ENCODE measurements around the gene PABPC4L. TPM values are rescaled to one million over a fixed set of nuclear protein-coding genes. Genes with fewer than 3 reads are reported as not detected.
"Not testable (repeated sequence)": the region's sequence is repeated elsewhere in the genome, so short reads cannot be mapped to it uniquely, and the experiment has no call there.

The PABPC4L gene
- total RNA-seq, 4 donors from 2014 or later: 0.26 to 54.0 (median 1.9) TPM

- no peak for TF ChIP-seq POLR2A (IDR thresholded peaks at IDR 0.05)
- TF ChIP-seq, protein P1, sequence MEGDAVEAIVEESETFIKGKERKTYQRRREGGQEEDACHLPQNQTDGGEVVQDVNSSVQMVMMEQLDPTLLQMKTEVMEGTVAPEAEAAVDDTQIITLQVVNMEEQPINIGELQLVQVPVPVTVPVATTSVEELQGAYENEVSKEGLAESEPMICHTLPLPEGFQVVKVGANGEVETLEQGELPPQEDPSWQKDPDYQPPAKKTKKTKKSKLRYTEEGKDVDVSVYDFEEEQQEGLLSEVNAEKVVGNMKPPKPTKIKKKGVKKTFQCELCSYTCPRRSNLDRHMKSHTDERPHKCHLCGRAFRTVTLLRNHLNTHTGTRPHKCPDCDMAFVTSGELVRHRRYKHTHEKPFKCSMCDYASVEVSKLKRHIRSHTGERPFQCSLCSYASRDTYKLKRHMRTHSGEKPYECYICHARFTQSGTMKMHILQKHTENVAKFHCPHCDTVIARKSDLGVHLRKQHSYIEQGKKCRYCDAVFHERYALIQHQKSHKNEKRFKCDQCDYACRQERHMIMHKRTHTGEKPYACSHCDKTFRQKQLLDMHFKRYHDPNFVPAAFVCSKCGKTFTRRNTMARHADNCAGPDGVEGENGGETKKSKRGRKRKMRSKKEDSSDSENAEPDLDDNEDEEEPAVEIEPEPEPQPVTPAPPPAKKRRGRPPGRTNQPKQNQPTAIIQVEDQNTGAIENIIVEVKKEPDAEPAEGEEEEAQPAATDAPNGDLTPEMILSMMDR (IDR thresholded peaks at IDR 0.05): no peak
- Histone ChIP-seq H3K9me3 (no peaks in the 10 kb centered on the region), H3K4me3 (no peak overlapping the region), H3K27me3 (no peaks in the 10 kb centered on the region), H3K4me1 (no peaks in the 10 kb centered on the region), H3K27ac (no peak overlapping the region), H3K36me3 (no peaks in the 10 kb centered on the region)
- intact Hi-C loops (cut with DNase I; ENCODE audit: low total_unique reads): no loop called here
- no peak for DNase-seq
Observed at GRCh38 chr4:134216411-134216810, 14.8 kb upstream of the PABPC4L start.

DNA sequence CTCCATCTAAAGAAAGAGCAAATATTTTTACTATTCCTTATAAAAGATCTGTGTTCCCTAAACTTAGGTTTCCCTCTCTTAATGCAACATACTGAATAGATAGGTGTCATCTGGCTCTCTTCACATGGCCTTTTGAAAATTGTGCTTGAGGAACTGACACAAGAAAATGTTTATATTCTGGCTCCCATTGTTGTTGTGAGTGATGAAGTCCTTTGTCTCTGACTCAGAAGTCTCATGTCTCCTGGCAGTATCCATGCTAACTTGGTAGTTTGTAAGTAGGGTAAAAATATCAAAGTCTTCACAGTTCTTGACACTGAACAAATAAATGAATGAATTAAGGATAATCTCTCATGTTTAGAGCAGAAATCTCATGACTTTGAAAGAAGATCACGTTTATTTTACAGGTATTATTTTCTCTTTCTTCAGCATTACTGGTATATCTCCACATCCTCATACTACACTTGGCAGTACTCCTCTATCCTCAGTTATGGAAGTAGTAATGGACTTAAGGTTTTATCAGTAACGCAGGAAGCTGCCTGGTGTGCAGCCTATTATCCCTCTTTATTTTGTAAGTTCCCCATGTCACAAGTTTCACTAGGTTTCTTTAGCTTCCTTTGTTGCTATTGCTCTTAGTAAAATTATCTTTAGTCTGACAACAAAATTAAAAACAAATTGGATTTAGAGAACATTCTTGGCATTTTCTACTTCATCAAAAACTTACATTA is 14.2 kb upstream of the PABPC4L start:
- no peak for TF ChIP-seq POLR2A (IDR thresholded peaks at IDR 0.05)
- TF ChIP-seq, protein P1 (IDR thresholded peaks at IDR 0.05): no peak
- intact Hi-C loops (cut with DNase I; ENCODE audit: low total_unique reads): no loop called here

DNA sequence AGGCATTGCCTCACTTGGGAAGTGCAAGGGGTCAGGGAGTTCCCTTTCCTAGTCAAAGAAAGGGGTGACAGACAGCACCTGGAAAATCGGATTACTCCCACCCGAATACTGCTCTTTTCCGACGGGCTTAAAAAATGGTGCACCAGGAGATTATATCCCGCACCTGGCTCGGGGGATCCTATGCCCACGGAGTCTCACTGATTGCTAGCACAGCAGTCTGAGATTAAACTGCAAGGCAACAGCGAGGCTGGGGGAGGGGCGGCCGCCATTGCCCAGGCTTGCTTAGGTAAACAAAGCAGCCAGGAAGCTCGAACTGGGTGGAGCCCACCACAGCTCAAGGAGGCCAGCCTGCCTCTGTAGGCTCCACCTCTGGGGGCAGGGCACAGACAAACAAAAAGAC is 6.4 kb upstream of the PABPC4L start:
- DNase-seq; intact Hi-C loops (cut with DNase I; ENCODE audit: low total_unique reads); H3K4me1 ChIP-seq; H3K4me3 ChIP-seq; H3K9me3 ChIP-seq; H3K36me3 ChIP-seq; H3K27ac ChIP-seq; H3K27me3 ChIP-seq: not testable (repeated sequence)

More for the DNA sequence above, 14.2 kb upstream of the PABPC4L start:
- no peaks in the 10 kb centered on the region for H3K4me1 ChIP-seq
- H3K27me3 ChIP-seq: no peaks in the 10 kb centered on the region
- no peaks in the 10 kb centered on the region for H3K36me3 ChIP-seq
- H3K9me3 ChIP-seq: no peaks in the 10 kb centered on the region
- no peak overlapping the region for H3K4me3 ChIP-seq
- H3K27ac ChIP-seq: no peak overlapping the region
- DNase-seq: no peak

DNA sequence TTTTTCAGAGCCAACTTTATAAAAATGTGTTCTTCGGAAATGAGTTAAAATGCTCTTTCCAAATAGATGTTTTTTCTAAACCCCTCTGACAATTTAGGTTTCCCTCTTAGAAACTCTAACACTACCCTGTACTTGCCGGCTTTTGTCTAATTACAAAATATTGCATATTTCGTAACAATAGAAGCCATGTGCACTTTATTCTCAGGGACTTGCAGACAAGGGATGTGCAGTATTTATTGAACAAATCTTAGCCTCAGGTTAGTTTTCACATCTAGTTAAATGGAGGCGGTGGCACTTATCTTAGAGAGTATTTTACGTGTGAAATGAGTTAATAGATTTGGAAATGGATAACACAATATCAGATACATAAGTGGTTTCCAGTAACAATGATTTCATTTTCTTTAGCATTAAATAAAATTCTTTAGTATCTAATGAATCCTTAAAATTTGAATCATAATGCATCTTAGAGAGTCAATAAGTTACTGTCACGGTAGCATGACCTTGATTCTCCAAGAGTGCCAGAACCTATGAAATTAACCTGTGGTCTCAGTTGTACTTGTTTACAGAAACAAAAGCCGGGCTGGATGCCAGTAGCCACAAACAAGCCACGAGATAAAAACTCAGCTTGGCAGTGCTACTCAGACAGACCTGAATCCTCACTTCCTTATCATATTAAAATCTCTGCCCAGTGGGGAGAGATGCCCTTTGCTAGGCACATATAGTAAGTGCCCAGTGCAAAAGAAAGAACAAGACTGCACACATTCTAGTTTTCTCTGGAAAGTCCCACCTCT is 772 bp upstream of the PABPC4L start:
- no peaks in the 10 kb centered on the region for H3K36me3 ChIP-seq
- no peaks in the 10 kb centered on the region for H3K4me1 ChIP-seq
- H3K9me3 ChIP-seq: no peaks in the 10 kb centered on the region
- peak overlapping the region; percentile 73 for H3K27ac ChIP-seq
- intact Hi-C loops (cut with DNase I; ENCODE audit: low total_unique reads): no loop called here
- no peak for TF ChIP-seq POLR2A (IDR thresholded peaks at IDR 0.05)
- no peak for DNase-seq
- H3K27me3 ChIP-seq: no peaks in the 10 kb centered on the region
- peak overlapping the region; percentile 22 to 60 for H3K4me3 ChIP-seq

GRCh38 chr4:134200811-134201215 is 776 bp downstream of the PABPC4L start:
- Histone ChIP-seq H3K36me3 (no peaks in the 10 kb centered on the region), H3K9me3 (no peaks in the 10 kb centered on the region), H3K4me3 (peak overlapping the region; percentile 22 to 60), H3K27ac (peak overlapping the region; percentile 73), H3K4me1 (peaks cover 0 to 7% of the 10 kb centered on the region in 2 donors), H3K27me3 (no peaks in the 10 kb centered on the region)
- intact Hi-C loops (cut with DNase I; ENCODE audit: low total_unique reads): no loop called here
- DNase-seq: no peak
- TF ChIP-seq, protein P1 (IDR thresholded peaks at IDR 0.05): no peak
- no peak for TF ChIP-seq POLR2A (IDR thresholded peaks at IDR 0.05)

GRCh38 chr4:134189949-134190348 is 11.6 kb downstream of the PABPC4L start:
- no peaks in the 10 kb centered on the region for H3K27me3 ChIP-seq
- no peaks in the 10 kb centered on the region for H3K9me3 ChIP-seq
- intact Hi-C loops (cut with DNase I; ENCODE audit: low total_unique reads): no loop called here
- no peak overlapping the region for H3K27ac ChIP-seq
- no peak for DNase-seq
- TF ChIP-seq POLR2A (IDR thresholded peaks at IDR 0.05): no peak
- TF ChIP-seq, protein P1 (IDR thresholded peaks at IDR 0.05): no peak
- no peaks in the 10 kb centered on the region for H3K36me3 ChIP-seq
- no peak overlapping the region for H3K4me3 ChIP-seq
- H3K4me1 ChIP-seq: no peaks in the 10 kb centered on the region

All from uterus (tissue), 4 donors.